Progenitor cell of endocrine pancreas (in vitro differentiated cells): ENCODE results near the gene SYTL4. TPM values are rescaled to one million over a fixed set of nuclear protein-coding genes. Genes with fewer than 3 reads are reported as not detected.

ENCODE experiments used
- DNase-seq: peaks from one replicate; pipeline ENCODE4 v3.0.0; 2021; ENCODE audit warnings: low spot score; ENCODE audit not compliant: unreplicated experiment
- H3K27ac Mint-ChIP-seq: 2 replicates; pipeline ENCODE4 v1.8.0; 2021; ENCODE audit warnings: mild to moderate bottlenecking, moderate library complexity, mixed read lengths
- H3K27me3 Mint-ChIP-seq: 2 replicates; pipeline ENCODE4 v1.8.0; 2021; ENCODE audit warnings: mixed read lengths
- H3K36me3 Mint-ChIP-seq: 2 replicates; pipeline ENCODE4 v1.8.0; 2022; ENCODE audit warnings: mixed read lengths; ENCODE audit not compliant: insufficient read depth
- H3K4me1 Mint-ChIP-seq: 2 replicates; pipeline ENCODE4 v1.8.0; 2021; ENCODE audit warnings: low read depth, mixed read lengths
- H3K4me3 Mint-ChIP-seq: 2 replicates; pipeline ENCODE4 v1.8.0; 2021; ENCODE audit warnings: low read depth, mild to moderate bottlenecking, moderate library complexity, mixed read lengths
- H3K9me3 Mint-ChIP-seq: 2 replicates; pipeline ENCODE4 v1.8.0; 2021; ENCODE audit warnings: low read depth, mixed read lengths
- total RNA-seq: library from RNA; stranded (reverse); gene quantifications from 2 replicates; pipeline ENCODE4 v1.2.1, GENCODE V29; 2021
- TF ChIP-seq, protein P1 (sequence below): fragments of 200-600 bp; sonication (generic); IDR thresholded peaks from one replicate; pipeline ENCODE4 v1.5.0; 2021; ENCODE audit warnings: antibody characterized with exemption, mild to moderate bottlenecking; ENCODE audit not compliant: unreplicated experiment

The SYTL4 gene
- total RNA-seq, 1 donor from 2014 or later, result 1.8 TPM

DNA sequence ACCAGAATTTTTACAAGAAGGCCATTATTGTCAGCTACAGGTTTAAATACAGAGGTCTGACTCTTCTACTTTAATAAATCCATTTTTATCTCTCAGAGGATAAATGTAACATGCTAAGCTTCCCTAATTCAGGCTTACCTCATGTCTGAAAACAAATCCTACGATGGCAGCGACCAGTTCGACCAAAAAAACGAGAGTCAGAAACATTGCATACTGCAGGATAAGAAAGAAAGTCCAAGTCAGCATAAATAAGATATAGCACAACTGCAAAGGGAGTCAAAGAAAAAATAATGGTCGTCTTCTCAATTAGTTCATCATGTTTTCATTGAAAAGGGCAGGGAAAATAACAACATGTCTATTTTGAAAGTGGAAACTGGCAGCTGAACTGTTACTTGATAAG lies 96.9 kb downstream of the SYTL4 start:
- Mint-ChIP-seq H3K4me3 (peak overlapping the region; percentile 95), H3K27ac (peak overlapping the region; percentile 99), H3K4me1 (peaks cover 7% of the 10 kb centered on the region), H3K27me3 (no peaks in the 10 kb centered on the region), H3K9me3 (peaks cover 17% of the 10 kb centered on the region), H3K36me3 (peaks cover 13% of the 10 kb centered on the region)
- TF ChIP-seq, protein P1, sequence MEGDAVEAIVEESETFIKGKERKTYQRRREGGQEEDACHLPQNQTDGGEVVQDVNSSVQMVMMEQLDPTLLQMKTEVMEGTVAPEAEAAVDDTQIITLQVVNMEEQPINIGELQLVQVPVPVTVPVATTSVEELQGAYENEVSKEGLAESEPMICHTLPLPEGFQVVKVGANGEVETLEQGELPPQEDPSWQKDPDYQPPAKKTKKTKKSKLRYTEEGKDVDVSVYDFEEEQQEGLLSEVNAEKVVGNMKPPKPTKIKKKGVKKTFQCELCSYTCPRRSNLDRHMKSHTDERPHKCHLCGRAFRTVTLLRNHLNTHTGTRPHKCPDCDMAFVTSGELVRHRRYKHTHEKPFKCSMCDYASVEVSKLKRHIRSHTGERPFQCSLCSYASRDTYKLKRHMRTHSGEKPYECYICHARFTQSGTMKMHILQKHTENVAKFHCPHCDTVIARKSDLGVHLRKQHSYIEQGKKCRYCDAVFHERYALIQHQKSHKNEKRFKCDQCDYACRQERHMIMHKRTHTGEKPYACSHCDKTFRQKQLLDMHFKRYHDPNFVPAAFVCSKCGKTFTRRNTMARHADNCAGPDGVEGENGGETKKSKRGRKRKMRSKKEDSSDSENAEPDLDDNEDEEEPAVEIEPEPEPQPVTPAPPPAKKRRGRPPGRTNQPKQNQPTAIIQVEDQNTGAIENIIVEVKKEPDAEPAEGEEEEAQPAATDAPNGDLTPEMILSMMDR, result no peak
- DNase-seq, result no peak

DNA sequence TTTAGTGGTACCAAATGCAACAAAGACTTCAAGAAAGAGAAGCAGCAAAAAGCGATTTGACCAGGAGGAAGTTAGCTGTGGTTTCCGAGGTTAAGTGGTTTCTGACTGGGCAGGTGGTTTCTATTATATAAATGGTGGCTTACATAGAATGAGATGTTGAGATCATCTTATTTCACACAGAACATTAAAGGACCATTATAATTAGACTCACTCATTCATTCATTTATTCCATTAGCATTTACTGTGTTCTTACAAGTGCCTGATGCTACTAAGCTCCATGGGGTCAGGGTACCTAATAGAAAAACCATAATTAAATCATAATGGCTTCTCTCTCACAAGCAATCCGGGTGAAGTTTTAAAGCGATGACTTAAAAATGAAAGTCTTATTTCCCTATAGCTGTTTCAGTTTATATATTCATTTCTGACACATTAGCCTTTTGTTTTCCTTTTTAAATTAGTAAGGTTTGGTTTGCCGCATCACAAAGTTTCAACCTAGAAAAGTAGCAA lies 105.9 kb downstream of the SYTL4 start:
- Mint-ChIP-seq H3K4me3 (no peak overlapping the region), H3K27ac (no peak overlapping the region), H3K27me3 (no peaks in the 10 kb centered on the region), H3K4me1 (peaks cover 2% of the 10 kb centered on the region), H3K36me3 (peaks cover 15% of the 10 kb centered on the region), H3K9me3 (peaks cover 10% of the 10 kb centered on the region)
- TF ChIP-seq, protein P1, result no peak
- DNase-seq, result no peak

Other genes starting within 250 kb of the SYTL4 start
- gene TNMD, start 147.2 kb downstream of the SYTL4 start, total RNA-seq, result not detected in 2 replicates
- 167 TPM in 2 replicates for gene TSPAN6, start 95.3 kb downstream of the SYTL4 start, total RNA-seq
- gene SRPX2, start 87.9 kb downstream of the SYTL4 start, total RNA-seq, result 0.24 and 0.38 TPM in 2 replicates
- 20.2 and 22.7 TPM in 2 replicates for gene CSTF2, start 88.3 kb upstream of the SYTL4 start, total RNA-seq
- gene NOX1, start 142.2 kb upstream of the SYTL4 start, total RNA-seq, result not detected in 2 replicates
- 0.44 and 0.86 TPM in 2 replicates for gene XKRX, start 196.8 kb upstream of the SYTL4 start, total RNA-seq
- not detected in 2 replicates for gene ARL13A, start 237.6 kb upstream of the SYTL4 start, total RNA-seq